NCI-H2196 treated with DMSO at 0.1 percent for 48 hours (cell line): ENCODE data around the gene SLC43A2.
"Not testable (repeated sequence)": the region's sequence is repeated elsewhere in the genome, so short reads cannot be mapped to it uniquely, and the experiment has no call there.

ENCODE experiments used
- DNase-seq: peaks from one replicate; lab custom pipeline; 2025; ENCODE audit not compliant: unreplicated experiment; lab: John Stamatoyannopoulos, UW

SLC43A2 gene

DNA sequence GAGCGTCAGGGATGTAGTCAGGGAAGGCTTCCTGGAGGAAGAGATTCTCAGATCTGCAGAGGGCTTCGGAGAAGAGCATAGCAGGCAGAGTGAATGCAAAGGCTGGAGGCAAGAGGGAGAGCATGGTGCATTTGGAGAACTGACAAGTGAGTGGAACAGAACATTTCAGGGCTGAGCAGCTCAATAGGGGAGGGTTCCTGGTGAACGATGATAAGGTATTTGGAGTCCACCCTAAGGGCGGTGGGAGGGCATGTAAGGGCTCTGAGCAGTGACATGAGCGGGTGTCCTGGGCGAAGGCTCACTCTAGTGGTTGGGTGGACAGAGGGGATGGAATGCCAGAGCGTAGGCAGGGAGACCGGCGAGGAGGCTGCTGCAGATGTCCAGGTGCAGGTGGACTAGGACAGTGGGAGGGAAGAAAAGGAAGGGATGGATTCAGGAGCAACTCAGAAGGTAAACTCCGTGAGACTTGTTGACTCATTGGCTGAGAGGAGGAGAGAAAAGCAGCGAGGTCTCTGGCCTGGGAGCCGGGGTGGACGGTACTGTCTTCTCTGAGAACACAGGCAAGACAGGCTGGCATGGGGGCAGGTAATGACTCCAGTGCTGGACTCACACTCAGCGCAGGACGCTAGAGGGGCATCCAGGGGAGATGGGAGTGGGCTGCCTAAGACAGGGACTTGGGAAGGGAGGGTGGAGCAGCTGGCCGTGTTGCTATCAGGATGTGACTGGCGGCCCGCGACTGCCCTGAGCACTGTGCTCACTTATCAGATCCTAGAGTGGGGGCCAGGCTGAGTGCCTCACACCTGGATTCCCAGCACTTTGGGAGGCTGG, 64.6 kb downstream of the SLC43A2 start:
- DNase-seq = no peak

GRCh38 chr17:1563471-1563785, 65.2 kb downstream of the SLC43A2 start:
- not testable (repeated sequence) for DNase-seq

DNA sequence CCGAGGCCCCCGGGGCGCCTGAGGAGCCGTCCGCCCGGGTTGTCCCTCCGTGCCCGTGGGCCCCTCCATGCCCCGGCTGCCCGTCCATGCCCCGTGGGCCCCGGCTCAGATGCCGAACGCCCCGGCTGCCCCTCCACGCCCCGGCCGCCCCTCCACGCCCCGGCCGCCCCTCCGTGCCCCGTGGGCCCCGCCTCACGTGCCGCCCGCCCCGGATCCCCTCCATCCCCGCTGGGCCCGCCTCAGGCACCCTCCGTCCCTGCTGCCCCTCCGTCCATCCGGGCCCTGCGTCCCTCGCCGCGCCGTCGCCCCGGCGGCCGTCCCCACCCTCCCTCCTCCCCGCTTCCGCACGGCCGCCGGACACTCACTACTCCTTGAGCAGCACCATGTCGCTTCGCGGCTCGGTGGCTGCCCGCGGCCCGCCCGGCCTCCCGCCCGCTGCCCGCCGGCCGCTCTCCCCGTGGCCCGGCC, 66.4 kb downstream of the SLC43A2 start:
- DNase-seq = no peak

GRCh38 chr17:1561420-1562175, 67.0 kb downstream of the SLC43A2 start:
- no peak for DNase-seq

- no peak for DNase-seq
Measured at GRCh38 chr17:1560858-1561355, 67.7 kb downstream of the SLC43A2 start.

DNA sequence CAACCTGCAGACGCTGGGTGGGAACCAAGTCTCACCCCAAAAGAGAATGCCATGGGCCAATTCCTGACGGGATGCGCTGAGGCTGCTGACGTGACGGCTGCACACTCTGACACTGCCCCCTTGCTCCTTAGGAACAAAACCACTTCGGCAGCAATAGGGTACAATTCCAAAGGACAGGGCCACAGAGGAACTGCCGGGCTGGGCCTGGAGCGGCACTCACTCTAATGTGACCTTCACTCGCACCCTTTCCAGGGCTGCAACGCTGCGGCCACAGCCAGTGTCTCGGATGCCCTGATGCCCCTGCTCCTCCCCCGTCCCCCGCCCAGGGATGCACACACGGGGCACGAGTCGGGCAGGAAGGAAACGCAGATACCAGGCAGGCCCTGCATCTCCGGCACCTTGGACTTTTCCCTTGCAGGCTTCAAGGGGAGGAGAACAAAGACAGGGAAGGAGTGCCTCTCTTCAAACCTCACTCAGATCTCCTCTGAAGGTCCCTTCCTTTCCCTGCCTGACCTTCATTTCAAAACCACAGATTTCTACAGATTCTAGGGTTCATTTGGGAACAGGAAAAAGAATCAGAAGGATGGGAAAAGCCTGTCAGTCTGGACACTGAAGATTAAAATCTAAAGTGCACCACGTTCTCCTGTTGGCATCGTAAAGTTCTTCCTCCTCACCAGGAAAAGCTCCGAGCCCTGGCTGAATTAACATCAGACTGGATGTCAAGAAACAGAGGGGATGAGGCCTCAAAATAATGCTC, 68.4 kb downstream of the SLC43A2 start:
- no peak for DNase-seq

- DNase-seq = no peak
Measured at GRCh38 chr17:1559047-1560043, 69.3 kb downstream of the SLC43A2 start.

- DNase-seq = no peak
Measured at GRCh38 chr17:1558401-1558800, 70.2 kb downstream of the SLC43A2 start.

- no peak for DNase-seq
Measured at GRCh38 chr17:1557355-1558095, 71.1 kb downstream of the SLC43A2 start.

- no peak for DNase-seq
Measured at GRCh38 chr17:1555651-1556471, 72.8 kb downstream of the SLC43A2 start.

GRCh38 chr17:1554751-1555540, 73.7 kb downstream of the SLC43A2 start:
- DNase-seq = no peak

- DNase-seq = no peak
Measured at GRCh38 chr17:1553354-1554266, 75.0 kb downstream of the SLC43A2 start.

DNA sequence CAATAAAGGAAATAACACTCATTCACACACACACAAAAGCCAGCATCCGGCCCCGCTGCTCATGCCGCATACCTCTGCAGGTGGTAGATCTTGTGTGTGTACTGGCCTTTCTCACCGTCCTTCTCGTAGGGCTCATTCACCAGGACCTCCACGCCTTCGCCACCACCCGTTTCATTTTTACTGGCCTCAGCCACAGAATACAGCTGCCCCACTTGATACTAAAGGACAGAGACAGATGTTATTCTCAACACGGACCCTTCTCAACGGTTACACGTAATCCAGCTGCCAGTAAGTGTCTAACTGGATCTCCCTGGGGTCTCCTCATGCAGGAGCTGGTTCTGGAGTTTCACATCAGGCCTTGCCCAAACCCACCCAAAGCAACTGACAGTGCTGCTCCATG, 75.7 kb downstream of the SLC43A2 start:
- DNase-seq = no peak

DNA sequence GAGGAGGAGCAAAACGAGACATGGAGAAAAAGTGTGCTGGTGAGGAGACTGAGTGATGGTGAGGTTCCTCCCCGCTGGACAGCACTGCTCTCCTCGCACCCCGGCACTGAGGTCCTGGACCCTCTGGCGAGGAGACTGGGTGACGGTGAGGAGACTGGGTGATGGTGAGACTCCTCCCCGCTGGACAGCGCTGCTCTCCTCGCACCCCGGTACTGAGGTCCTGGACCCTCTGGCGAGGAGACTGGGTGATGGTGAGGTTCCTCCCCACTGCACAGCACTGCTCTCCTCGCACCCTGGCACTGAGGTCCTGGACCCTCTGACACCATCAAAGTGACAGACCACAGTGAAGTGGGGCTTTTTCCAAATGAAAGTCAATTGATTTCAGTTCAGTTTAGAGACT, 76.9 kb downstream of the SLC43A2 start:
- no peak for DNase-seq

DNA sequence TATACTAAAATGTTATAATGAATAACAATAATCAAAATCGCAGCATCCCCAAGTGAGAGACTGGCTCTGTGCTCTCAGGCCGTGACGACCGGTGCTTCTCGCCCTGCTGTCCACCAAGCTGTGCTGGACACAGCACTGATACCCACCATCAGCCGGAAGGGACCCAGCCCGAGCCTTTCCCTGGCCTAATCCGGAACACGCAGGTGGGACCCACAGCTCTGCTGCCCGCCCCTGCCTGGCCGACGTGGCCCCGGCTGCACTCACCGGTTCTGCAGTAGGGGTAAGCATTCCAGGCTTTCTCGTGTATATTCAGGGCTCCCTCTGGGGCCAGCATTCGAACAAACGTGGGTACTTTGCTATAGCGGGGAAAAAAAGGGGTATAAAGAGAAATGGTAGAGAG, 80.6 kb downstream of the SLC43A2 start:
- DNase-seq = no peak

- DNase-seq = no peak
Measured at GRCh38 chr17:1546292-1546922, 82.2 kb downstream of the SLC43A2 start.
